Kidney capillary endothelial cell (primary cell): ENCODE results near the gene TMEM202.
"Not testable (repeated sequence)": the region's sequence is repeated elsewhere in the genome, so short reads cannot be mapped to it uniquely, and the experiment has no call there.

ENCODE experiments used
- DNase-seq: peaks from one replicate; pipeline ENCODE4 v3.0.0-alpha.2; 2018; ENCODE audit warnings: low spot score

TMEM202 gene

DNA sequence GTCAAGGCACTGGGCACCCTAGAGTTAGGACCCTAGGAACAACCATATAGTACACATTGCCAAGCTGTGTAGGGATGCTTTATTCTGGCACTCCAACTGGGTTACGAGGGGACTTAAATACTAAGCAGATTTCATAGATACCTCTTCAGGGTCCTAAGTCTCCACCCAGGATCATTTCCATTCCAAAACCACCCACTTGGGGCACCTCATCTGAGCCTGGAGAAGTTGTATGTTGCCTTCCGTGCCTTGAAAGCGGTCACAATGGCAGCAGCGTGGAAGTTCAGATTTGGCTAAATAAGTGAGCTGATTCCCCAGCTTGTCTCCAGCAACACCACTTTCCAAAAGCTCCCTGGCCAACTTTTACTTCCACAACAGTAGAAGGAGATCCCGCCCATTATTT lies 4.6 kb downstream of the TMEM202 start:
- DNase-seq = no peak

DNA sequence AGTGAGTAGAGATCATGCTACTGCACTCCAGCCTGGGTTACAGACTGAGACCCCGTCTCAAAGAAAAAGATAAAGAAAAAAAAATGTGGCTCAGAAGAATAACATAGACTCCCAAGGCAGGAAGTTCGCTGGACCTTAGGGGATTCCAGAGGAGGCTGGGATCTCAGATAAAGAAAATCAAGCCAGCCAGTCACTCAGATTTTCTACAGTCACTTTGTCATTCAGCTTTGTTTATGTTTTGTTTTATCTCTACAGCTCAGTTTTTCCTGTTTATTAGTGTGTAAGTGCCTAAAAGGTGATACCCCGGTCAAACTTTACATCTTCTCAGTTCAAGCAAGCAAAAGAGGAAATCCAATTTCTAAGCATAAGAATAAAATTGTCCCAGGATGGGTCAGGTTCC lies 6.3 kb downstream of the TMEM202 start:
- DNase-seq = no peak

DNA sequence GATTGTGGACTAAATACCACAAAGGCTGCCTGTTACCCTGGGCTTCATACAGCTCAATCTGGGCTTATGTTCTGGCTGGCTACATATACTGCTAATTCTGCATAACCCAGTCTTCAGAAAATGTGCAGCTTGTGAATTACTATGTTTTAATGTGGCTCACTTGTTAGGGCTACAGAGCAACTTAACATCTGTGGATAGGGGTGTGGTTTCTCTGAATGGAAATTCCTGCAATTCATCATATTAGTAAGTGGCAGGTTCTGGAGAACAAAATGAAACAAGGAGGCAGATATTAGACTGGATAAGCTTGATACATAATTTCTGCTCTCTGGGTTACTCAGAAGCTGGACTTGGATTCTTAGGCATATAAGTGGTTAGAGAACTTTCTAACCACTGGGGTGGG lies 6.7 kb downstream of the TMEM202 start:
- DNase-seq = no peak

DNA sequence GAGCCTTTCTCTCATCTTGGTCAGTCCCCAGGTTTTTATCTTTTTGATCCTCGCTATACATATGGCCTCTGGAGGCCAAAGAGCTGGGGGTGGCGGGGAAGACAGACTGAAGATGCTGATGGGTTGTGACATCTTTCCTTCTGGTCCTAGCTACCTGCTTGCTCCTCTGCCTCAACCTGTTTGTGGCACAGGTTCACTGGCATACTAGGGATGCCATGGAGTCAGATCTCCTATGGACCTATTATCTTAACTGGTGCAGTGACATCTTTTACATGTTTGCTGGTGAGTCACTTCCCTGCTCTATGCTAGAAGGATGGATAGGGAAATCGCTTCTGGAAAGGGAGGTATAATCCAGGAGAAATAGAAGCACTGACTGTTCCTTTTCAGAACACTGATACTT lies 8.8 kb downstream of the TMEM202 start:
- DNase-seq = no peak

DNA sequence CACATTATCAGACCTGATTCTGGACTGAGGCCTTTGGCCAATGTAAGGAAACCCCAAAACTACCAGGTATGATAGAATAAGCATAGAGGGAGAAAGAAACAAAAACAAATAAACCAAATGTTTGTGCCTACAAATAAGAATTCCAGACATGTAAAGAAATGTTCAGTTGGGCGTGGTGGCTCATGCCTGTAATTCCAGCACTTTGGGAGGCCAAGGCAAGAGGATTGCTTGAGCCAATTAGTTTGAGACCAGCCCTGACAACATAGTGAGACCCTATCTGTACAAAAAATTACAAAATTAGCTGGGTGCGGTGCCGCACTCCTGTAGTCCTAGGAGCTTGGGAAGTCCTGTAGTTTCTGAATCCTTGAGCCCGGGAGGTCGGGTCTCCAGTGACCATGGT lies 13.0 kb downstream of the TMEM202 start:
- DNase-seq = no peak

DNA sequence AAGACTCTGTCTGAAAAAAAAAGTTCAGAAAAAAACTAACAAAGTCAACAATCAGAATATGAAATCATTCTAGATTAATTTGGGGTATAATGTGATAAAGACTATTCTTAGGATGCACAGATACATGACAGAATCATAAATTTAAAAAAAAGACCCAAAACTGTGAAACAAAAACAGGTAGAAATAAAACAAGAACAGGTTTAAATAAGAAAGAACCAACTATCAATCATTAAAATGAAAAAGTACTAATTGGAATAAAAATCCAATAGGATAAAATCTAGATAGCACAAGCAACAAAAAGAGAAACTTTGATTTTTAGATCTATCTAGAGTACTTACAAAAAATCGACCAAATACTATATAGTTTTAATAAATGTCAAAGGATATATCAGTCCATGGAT lies 13.4 kb downstream of the TMEM202 start:
- no peak for DNase-seq

DNA sequence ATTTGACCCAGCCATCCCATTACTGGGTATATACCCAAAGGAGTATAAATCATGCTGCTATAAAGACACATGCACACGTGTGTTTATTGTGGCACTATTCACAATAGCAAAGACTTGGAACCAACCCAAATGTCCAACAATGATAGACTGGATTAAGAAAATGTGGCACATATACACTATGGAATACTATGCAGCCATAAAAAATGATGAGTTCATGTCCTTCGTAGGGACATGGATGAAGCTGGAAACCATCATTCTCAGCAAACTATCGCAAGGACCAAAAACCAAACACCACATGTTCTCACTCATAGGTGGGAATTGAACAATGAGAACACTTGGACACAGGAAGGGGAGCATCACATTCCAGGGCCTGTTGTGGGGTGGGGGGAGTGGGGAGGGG lies 15.2 kb downstream of the TMEM202 start:
- DNase-seq = not testable (repeated sequence)

DNA sequence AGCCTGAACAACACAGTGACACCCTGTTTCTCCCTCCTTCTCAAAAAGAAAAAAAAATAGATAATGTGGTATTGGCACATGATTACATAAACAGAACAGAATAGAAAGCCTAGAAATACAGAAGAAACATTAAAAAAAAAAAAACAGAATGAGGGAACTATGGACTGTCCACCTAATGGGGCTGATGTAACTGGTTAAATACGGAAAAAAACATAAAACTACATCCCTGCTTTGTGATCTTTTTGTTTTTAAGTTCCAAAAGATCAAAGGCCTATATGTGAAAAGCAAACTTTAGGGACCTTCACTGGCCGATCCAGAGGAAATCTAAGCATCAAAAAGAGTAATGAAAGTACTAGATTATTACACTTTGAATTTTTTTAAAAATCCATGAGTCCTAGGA lies 17.2 kb downstream of the TMEM202 start:
- no peak for DNase-seq

DNA sequence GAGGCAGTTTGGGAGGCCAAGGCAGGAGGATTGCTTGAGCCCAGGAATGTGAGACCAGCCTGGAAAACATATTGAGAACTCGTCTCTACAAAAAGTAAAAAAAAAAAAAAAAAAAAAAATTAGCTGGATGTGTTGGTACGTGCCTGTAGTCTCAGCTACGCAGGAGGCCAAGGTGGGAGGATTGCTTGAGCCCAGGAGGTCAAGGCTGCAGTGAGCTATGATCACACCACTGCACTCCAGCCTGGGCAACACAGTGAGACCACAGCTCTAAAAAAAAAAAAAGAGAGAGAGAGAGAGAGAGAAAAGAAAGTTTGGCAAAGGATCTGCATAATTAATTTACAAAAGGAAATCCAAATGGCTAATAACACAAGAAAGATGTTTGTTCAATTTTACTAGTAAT lies 21.7 kb downstream of the TMEM202 start:
- DNase-seq = not testable (repeated sequence)

DNA sequence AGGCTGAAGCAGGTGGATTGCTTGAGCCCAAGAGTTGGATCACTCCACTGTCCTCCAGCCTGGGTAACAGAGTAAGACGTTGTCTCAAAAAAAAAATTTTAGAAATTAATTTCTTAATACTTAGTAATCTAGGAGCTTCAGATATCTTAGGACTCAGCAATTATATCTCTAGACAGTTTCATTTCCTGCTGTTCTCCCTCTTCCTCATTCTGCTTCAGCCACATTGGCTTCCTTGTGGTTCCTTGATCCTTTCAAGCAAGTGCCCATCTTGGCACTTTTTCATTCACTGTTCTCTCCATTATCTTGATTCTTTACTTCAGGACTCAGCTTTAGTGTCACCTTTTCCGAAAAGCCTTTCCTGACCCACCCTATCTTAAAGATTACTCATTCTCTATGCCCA lies 22.5 kb downstream of the TMEM202 start:
- DNase-seq = no peak

DNA sequence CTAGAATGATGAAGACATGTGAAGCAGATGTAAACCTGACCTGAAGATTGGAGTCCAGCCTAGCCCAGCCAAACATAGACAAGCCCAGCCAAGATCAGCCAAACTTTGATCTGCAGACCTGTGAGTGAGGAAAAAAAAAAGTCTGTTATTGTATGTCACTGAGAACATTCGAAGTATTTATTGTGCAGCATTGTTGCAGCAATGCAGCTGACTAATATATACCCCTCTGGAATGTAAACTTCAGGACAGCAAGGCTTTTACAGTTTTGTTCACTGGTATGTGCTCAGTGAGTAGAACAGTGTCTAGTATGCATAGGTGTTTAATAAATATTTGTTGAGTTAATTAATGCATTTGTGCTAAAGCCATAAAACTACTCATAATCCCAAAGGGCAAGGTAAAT lies 23.4 kb downstream of the TMEM202 start:
- DNase-seq = no peak

DNA sequence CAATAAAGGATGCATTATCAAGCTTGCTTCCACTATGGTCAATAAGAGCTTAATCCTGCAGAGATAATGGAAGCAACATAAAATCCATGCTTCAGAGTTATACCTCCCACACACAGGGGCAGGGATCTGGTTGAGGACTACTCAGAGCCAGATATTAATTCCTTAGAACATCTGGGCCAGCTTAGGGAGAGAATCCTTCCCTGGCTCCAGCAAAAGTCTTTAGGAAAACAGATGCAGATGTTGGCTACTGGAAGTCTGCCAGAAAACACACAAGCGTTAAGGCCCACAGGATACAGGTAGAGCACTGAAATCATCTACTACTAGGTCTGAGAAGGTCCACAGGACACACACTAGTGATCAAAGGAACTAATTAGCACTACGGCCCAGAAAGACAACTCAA lies 25.2 kb downstream of the TMEM202 start:
- DNase-seq = no peak

DNA sequence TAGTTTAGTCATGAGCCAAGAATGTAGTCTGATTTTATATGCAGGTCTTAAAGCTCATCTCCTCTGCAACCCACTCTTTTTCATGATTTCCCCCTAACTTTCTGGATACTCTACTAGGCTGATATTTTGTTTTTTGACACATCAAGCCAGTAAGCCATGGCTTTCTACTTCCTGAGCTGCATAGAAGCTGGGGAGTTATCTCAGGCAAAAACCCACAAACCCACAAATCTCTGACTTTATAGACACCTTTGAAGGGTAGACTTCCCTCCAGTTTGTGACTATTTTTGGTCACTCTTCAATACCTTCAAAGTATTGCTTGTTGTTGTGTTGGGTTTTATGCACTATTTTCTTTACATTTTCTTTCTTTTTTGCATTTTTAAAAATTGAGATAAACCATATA lies 28.6 kb downstream of the TMEM202 start:
- DNase-seq = no peak

DNA sequence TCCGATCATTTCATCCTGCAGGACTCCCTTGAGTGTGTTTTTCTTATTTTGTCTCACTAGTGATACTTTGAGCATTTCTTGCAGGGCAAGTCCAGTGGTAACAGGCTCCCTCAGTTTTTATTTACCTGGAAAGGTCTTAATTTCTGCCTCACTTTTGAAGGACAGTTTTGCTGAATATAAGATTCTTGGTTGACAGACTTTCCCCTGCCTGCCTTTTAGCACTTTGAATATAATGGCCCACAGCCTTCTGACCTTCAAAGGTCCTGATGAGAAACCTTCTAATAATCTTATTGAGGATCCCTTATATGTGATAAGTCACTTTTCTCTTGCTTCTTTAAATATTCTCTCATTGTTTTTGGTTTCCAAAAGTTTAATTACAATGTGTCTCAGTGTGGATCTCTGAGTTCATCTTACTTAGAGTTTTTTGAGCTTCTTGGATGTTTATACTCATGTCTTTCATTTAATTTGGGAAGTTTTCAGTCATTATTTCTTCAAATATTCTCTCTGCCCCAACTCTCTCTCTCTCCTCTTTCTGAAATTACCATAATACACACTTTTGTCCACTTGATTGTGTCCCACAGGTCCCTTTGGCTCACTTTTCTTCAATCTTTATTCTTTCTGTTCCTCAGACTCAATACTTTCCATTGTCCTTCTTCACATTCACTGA lies 39.7 kb downstream of the TMEM202 start:
- DNase-seq = no peak

DNA sequence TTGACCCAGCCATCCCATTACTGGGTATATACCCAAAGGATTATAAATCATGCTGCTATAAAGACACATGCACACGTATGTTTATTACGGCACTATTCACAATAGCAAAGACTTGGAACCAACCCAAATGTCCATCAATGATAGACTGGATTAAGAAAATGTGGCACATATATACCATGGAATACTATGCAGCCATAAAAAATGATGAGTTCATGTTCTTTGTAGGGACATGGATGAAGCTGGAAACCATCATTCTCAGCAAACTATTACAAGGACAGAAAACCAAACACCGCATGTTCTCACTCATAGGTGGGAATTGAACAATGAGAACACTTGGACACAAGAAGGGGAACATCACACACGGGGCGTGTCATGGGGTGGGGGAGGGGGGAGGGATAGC lies 44.7 kb downstream of the TMEM202 start:
- not testable (repeated sequence) for DNase-seq

DNA sequence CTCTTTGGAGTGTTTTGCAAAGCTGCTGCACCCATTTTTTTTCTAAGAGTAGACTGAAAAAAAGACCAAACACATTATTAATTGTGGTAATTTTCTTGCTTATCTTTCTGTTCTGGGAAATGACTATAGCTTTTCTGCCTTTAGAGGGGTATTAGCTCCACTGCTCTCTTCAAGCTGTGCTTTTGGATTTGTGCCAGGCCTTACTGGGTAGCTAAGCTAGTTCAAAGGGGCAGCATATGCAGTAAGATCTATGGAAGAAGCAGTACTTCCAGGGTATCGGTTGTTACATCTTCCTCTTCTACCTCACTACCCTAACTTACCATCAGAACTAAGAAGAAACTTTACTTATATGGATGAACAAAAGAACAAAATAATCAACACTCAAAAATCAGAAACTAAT lies 47.3 kb downstream of the TMEM202 start:
- no peak for DNase-seq

DNA sequence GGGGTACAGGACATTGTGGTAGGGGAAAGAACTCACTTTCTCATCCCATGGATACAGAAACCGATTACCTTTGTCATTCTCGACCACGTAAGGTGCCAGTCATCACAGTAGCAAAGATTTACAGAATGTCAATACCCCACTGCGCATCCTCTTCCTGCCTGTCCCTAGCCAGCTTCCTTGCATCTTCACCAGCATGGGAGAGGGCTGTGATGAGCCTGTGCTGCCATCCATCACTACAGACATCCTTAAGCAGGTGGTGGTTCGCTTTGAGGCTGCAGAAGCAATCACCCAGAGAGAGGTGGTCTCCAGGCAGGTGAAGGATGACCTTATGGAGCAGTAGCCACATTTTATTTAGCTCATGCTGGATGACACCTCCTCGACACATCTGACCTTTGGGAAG lies 52.7 kb downstream of the TMEM202 start:
- no peak for DNase-seq

DNA sequence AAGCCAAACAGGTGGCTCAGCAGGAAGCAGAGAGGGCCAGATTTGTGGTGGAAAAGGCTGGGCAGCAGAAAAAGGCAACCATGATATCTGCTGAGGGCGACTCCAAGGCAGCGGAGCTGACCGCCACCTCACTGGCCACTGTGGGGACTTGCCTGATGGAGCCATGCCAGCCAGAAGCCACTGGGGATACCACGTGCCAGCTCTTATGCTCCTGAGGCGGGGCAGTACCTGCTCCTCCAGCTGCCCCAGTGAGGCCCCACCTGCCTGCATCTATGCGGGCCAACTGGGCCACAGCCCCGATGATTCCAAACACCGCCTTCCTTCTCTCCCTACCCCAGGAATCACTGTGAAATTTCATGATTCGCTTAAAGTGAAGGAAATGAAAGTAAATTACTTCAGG lies 53.1 kb downstream of the TMEM202 start:
- DNase-seq = no peak

DNA sequence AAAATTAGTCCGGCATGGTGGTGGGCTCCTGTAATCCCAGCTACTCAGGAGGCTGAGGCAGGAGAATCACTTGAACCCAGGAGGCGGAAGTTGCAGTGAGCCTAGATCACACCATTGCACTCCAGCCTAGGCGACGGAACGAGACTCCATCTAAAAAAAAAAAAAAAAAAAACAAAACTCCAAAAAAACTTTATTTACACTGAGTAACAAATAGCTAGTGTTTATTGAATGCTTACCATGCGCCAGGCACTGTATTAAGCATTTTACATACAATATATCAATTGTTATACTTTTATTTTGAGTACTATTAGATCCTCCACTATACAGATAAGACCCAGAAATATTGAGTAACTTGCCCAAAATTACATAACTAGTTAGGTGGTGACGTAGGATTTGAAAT lies 58.6 kb downstream of the TMEM202 start:
- DNase-seq = no peak
